IPS-15b (cell line): Measurements from ENCODE around the gene TRIP11.

Source experiments
- H3K27me3 ChIP-seq: one replicate; pipeline ENCODE4 v1.6.1; 2013; ENCODE audit warnings: low read length; ENCODE audit not compliant: control insufficient read depth, insufficient read depth
- H3K36me3 ChIP-seq: one replicate; pipeline ENCODE4 v1.6.1; 2013; ENCODE audit warnings: low read length; ENCODE audit not compliant: control insufficient read depth, insufficient read depth
- H3K4me1 ChIP-seq: one replicate; pipeline ENCODE4 v1.6.1; 2013; ENCODE audit warnings: mild to moderate bottlenecking, low read length; ENCODE audit not compliant: control insufficient read depth, insufficient read depth
- H3K4me3 ChIP-seq: one replicate; pipeline ENCODE4 v1.5.1; 2013; ENCODE audit warnings: low read depth, low read length
- H3K9ac ChIP-seq: one replicate; pipeline ENCODE4 v1.6.1; 2013; ENCODE audit warnings: low read depth, mild to moderate bottlenecking, low read length
- H3K9me3 ChIP-seq: one replicate; pipeline ENCODE4 v1.6.1; 2013; ENCODE audit warnings: mild to moderate bottlenecking, low read length; ENCODE audit not compliant: control insufficient read depth, insufficient read depth

The TRIP11 gene

DNA sequence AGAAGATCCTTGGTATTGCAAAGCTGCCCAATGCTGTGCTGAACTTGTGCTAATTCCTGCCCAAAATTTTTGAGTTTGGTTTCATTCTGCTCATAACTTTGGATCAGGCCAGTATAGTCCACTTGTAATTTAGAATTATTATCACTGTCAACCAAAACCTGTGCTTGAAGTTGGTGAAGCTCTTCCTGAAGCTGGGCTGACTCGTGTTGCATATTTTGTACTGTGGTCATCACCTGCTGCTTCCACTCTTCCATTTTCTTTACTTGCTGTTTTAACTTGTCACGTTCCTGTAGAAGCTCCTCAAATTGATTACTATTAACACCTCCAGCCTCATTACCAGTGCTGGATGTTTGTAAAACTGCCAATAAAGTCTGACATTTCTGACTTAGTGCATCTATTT, 35.8 kb downstream of the TRIP11 start:
- Histone ChIP-seq H3K4me3 (no peak overlapping the region), H3K4me1 (no peaks in the 10 kb centered on the region), H3K9ac (no peak overlapping the region), H3K27me3 (no peaks in the 10 kb centered on the region), H3K9me3 (no peaks in the 10 kb centered on the region), H3K36me3 (no peaks in the 10 kb centered on the region)

- H3K36me3 ChIP-seq = no peaks in the 10 kb centered on the region
- H3K9ac ChIP-seq = no peak overlapping the region
- no peaks in the 10 kb centered on the region for H3K9me3 ChIP-seq
- H3K4me3 ChIP-seq = no peak overlapping the region
- no peaks in the 10 kb centered on the region for H3K4me1 ChIP-seq
- no peaks in the 10 kb centered on the region for H3K27me3 ChIP-seq
These were observed 40.9 kb downstream of the TRIP11 start for GRCh38 chr14:91998667-91999570.

GRCh38 chr14:91997492-91997891, 42.4 kb downstream of the TRIP11 start:
- no peaks in the 10 kb centered on the region for H3K27me3 ChIP-seq
- no peak overlapping the region for H3K4me3 ChIP-seq
- no peaks in the 10 kb centered on the region for H3K9me3 ChIP-seq
- no peak overlapping the region for H3K9ac ChIP-seq
- H3K4me1 ChIP-seq = no peaks in the 10 kb centered on the region
- H3K36me3 ChIP-seq = no peaks in the 10 kb centered on the region

- Histone ChIP-seq H3K4me3 (no peak overlapping the region), H3K36me3 (no peaks in the 10 kb centered on the region), H3K4me1 (no peaks in the 10 kb centered on the region), H3K27me3 (no peaks in the 10 kb centered on the region), H3K9ac (no peak overlapping the region), H3K9me3 (no peaks in the 10 kb centered on the region)
These were observed 42.9 kb downstream of the TRIP11 start for GRCh38 chr14:91996948-91997371.

DNA sequence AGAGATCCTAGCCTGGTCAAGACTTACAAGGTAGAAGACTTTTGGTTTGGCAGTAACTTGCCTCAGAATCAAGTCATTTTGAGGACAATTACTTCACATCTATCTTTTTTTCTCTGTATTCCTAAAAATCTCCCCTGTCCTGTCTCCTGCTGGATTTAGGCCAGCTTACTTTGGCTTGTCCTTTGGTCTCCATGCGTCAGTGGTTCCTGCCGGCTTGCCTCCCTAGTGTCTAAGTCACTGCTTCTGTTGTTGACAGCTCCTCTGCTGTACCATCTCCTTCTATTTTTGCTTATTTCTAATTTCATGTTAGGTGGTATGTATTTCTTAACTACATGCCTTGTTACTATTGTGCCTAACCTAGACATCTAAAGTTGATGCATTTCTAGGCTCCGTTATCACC, 52.7 kb downstream of the TRIP11 start:
- H3K4me3 ChIP-seq = no peak overlapping the region
- no peaks in the 10 kb centered on the region for H3K9me3 ChIP-seq
- H3K9ac ChIP-seq = no peak overlapping the region
- H3K4me1 ChIP-seq = no peaks in the 10 kb centered on the region
- H3K27me3 ChIP-seq = no peaks in the 10 kb centered on the region
- H3K36me3 ChIP-seq = no peaks in the 10 kb centered on the region

DNA sequence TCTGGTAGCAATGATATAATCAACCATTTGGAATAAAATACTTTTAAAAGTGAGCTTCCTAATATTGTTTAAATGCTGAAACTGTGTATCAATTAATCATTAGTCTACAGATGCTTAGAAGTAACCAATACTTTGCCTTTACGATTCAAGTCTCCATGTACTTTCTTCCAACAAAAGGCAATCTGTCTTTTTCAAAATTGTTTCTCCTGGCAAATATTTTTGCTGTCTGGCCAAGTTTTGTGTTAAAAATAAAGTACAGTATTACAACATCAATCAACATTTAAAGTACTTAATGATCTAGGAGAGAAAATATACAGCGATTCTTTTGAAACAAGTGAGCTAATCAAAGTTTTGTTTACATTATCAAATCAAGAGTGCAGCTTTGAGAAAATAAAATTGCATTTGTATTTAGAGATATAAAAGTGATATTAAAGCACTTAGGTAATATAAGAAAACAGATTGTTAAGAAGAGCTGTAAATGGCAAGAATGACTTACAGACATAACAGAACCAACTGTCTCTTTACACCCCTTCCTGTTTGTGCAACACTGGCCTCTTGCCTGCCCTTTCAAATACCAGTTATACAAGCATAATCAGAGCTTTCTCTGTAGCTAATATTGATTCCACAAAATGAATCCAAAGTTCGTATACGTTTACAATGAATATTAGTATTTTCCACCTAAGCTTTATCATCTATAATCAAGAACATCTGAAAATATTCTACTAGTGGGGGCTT, 54.2 kb downstream of the TRIP11 start:
- H3K9me3 ChIP-seq = no peaks in the 10 kb centered on the region
- no peak overlapping the region for H3K4me3 ChIP-seq
- H3K36me3 ChIP-seq = no peaks in the 10 kb centered on the region
- no peaks in the 10 kb centered on the region for H3K4me1 ChIP-seq
- H3K9ac ChIP-seq = no peak overlapping the region
- no peaks in the 10 kb centered on the region for H3K27me3 ChIP-seq

- Histone ChIP-seq H3K4me3 (no peak overlapping the region), H3K9ac (no peak overlapping the region), H3K4me1 (no peaks in the 10 kb centered on the region), H3K9me3 (no peaks in the 10 kb centered on the region), H3K36me3 (no peaks in the 10 kb centered on the region), H3K27me3 (no peaks in the 10 kb centered on the region)
These were observed 54.9 kb downstream of the TRIP11 start for GRCh38 chr14:91985008-91985407.

- H3K4me3 ChIP-seq = no peak overlapping the region
- H3K27me3 ChIP-seq = no peaks in the 10 kb centered on the region
- no peak overlapping the region for H3K9ac ChIP-seq
- no peaks in the 10 kb centered on the region for H3K4me1 ChIP-seq
- no peaks in the 10 kb centered on the region for H3K36me3 ChIP-seq
- no peaks in the 10 kb centered on the region for H3K9me3 ChIP-seq
These were observed 56.3 kb downstream of the TRIP11 start for GRCh38 chr14:91983588-91983987.

DNA sequence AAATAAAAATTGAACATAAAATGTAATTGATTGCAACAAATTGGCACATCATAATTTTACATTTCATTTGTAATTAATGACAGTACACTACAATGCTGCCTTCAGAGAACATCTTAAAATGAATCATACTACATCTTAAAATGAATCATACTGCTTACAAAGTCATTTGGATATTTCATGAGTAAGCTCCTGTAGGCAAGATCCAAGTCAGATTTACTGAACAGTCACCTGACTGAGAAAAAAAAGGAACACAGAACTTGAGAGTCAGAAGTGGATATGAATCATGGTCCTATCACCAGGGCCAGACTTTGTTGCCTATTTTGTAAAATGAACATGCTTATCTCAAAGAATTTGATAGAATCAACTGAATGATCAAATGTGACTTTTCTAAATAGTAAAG, 59.7 kb downstream of the TRIP11 start:
- no peaks in the 10 kb centered on the region for H3K9me3 ChIP-seq
- no peaks in the 10 kb centered on the region for H3K36me3 ChIP-seq
- H3K4me1 ChIP-seq = no peaks in the 10 kb centered on the region
- no peak overlapping the region for H3K9ac ChIP-seq
- H3K4me3 ChIP-seq = no peak overlapping the region
- no peaks in the 10 kb centered on the region for H3K27me3 ChIP-seq

GRCh38 chr14:91977884-91978283, 62.0 kb downstream of the TRIP11 start:
- Histone ChIP-seq H3K36me3 (peaks cover 3% of the 10 kb centered on the region), H3K4me1 (no peaks in the 10 kb centered on the region)

GRCh38 chr14:91975763-91976162, 64.1 kb downstream of the TRIP11 start:
- no peak overlapping the region for H3K4me3 ChIP-seq
- H3K36me3 ChIP-seq = peaks cover 3% of the 10 kb centered on the region
- H3K27me3 ChIP-seq = no peaks in the 10 kb centered on the region
- no peaks in the 10 kb centered on the region for H3K4me1 ChIP-seq
- no peaks in the 10 kb centered on the region for H3K9me3 ChIP-seq
- H3K9ac ChIP-seq = no peak overlapping the region

More at GRCh38 chr14:91977884-91978283, 62.0 kb downstream of the TRIP11 start:
- H3K27me3 ChIP-seq = no peaks in the 10 kb centered on the region
- no peak overlapping the region for H3K9ac ChIP-seq
- H3K9me3 ChIP-seq = no peaks in the 10 kb centered on the region
- H3K4me3 ChIP-seq = no peak overlapping the region
